NCI-H146 treated with DMSO at 0.1 percent for 48 hours (cell line): ENCODE data around the gene ZNF263.
A peak's percentile ranks its signal among the peaks of the same experiment; 100 is the strongest.

ENCODE experiments used
- DNase-seq: peaks from one replicate; lab custom pipeline; 2025; ENCODE audit not compliant: unreplicated experiment; lab: John Stamatoyannopoulos, UW

ZNF263 gene

DNA sequence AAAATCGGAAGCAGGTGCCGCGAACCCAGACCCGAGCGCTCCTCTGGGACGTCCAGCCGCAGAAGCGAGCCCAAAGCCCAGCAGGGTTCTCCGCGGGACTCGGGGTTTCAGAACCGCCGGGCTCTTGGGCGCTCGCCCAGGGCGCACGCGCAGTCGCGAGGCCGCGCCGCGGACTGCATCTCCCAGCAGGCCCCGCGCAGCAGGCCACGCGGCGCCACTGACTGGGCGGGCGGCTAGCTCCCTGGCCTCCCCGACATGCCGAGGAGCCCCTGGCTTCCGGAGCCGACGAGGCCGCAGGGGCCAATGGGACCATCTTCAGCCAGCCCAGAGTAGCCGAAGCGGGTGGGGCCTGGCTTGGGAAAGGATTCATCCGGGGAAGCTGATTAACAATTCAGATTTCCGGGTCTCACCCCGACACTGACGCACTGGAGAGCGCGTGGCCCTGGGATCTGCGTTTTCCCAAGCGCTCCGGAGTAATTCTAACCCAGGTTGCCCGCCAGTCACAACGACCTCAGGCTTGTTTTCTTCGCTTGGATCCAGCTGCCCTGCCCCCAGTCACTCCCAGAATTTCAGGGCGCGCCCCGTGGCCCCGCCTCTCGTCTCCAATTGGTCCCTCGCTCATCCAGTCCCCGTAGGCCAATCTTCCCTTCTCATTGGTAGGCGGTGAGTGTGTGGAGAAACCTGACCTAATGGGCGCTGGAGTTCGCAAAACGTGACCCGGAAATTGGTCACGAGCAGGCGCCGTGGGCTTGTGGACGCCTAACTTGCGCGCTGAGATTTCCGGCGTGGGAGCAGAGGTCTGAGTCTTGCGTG is at the start of gene ZNF263:
TSS of gene ZNF263 (plus strand) at position 762 of the 813 bp plus-strand sequence. CDS start 328 bp downstream, outside the sequence.
- DNase-seq: peak; percentile 99

DNA sequence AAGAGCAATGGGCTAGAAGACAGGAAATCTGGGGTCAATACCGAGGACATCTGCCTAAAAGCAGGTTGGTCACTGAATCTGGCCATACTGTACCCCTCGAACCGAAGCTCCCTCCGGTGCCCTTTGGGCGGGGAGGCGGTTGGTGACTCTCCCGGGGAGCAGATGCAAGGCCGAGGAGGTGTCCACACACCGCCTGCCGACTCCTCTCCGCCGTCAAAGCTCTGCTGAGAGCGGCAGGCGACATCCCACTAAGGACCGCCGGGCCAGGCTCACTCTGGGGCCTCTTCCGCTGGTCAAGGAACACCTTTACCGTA is 48.8 kb upstream of the ZNF263 start:
- DNase-seq: no peak

DNA sequence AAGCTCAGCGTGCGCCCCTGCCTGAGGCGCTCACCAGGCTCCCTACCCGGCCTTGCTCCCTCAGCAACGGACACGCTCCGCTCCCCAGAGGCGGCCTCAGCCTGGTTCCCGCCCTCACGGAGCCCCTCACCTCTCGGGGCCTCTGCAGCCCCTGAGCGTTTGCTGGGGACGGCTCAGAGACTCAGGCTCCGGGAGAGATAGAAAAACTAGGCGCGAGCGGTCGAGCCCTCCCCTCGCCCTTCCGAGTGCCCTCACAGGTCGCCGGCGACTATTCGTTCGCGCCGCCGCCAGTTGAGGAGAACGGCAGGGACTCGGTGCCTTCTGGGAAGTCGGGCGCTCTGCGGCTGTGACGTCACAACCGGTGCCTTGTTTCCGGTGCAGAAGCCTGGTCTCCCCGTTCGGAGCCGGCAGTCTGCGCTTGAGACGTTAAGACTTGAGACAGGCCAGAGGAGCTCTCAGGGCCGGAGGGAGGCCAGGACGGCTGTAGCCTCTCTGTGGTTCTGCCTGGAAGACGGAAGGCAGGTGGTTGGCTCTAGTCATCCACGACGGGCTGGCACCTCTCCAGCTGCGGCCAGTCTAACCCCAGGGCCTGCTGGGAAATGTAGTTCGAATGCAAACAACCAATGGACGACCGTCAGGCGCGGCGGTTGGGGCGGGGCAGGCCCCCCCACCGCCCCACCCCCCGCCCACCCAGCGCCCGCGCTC is 48.3 kb upstream of the ZNF263 start, which contains the start of gene ZNF200:
TSS of gene ZNF200 (minus strand) at position 302 of the 705 bp plus-strand sequence. CDS start 1,403 bp downstream, outside the sequence.
- DNase-seq: peak; percentile 88

DNA sequence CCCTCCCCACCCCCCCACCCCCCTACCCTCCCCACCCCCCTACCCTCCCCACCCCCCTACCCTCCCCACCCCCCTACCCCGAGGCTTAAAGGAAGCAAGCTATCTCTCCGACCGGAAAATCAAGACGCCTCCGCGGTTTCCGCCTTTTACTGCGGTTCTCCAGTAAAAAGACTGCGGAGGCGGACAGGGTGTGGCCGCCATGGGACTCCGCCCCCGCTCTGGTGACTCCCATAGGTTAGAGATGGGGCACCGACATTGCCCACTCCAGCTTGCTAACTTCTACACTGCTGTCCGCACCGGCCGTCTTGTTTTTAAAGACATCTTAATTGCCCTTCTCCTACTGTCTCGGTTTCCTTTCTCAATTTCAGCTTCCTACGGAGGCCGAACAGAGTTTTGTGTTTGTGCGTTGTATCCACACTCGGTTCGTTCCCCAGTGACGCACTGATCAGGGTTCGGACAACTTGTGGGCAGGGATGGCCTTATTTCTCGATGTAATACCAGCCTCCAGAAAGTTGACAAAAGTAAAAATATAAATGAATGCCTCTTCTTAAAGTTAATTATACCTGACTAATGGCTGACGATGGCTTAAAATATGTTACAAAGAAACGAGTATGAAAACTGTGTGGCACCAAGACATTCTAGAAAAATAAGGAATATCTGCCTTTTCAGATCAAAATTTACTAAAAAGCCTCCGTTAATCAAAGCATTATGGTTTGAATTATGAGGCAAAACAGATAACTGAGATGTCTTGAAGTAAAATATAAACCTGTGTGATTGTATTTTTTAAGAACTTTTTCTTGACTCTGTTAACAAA is 47.2 kb upstream of the ZNF263 start:
- no peak for DNase-seq

DNA sequence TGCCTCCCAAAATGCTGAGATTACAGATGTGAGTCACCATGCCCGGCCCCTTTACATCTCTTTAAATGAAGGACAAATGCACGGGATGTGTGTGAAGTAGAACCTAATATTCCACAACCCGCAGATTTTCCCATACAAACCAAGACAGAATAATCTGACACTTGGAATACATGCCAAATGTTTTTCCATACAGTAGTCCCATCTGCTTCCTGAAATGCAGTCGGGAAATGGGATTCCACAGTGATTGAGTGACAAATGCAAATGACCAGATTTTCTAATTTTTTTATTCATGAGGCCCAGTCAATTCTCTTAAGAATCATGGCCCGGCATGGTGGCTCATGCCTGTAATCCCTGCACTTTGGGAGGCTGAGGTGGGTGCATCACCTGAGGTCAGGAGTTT is 41.5 kb upstream of the ZNF263 start:
- no peak for DNase-seq

DNA sequence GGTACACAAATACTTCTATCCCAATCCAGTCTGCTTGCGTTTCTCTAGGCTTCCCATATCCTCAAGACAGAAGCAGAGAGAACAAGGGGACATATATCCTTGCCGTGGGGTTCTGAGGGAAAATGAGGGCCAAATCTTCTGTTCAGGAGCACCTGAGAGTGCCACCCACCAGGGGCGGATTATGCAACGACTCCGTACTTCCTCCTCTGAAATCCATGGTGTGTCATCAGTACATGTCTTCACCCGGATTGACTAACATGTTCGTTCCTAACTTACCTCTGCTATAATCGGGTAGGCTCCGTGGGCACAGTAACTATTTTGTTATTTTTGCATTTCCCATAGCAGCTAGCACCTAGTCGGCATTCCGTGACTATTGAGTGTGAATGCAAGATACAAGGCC is 40.6 kb upstream of the ZNF263 start:
- no peak for DNase-seq

DNA sequence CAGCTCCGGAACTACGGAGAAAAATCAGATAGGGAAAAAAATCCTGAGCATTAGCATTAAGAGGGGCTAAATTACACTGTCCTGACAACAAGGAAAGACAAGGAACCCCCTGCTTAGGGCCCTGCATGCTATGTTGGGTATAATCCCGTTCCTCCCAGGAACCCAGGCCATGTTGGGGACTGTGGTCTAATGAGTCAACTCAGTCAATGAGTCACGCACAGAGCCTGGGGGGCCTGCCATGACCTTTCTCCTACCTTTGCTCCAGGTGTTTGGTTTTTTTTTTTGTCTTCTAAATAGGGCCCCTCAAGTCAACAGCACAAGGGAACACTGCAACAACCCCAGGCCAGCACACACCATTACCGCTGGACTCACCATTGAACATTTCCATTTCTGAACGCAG is 39.4 kb upstream of the ZNF263 start:
- DNase-seq: no peak

DNA sequence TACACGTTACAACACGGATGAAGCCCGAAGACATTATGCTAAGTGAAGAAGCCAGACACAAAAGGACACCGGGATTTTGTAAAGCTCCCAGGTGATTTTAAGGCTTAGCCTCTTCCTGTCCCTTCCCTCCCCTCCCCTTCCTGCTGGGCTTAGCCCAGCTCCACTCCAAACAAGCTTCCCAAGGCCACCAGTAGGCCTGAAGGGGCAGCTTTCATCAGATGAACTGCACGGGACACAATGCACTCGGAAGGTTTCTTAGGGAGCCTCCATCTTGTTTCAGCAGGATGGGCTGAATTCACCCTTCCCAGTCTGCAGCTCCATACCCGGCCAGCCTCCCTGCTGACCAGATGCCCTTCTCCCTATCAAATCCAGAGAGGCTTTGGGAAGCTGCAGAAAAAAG is 37.3 kb upstream of the ZNF263 start:
- DNase-seq: no peak

DNA sequence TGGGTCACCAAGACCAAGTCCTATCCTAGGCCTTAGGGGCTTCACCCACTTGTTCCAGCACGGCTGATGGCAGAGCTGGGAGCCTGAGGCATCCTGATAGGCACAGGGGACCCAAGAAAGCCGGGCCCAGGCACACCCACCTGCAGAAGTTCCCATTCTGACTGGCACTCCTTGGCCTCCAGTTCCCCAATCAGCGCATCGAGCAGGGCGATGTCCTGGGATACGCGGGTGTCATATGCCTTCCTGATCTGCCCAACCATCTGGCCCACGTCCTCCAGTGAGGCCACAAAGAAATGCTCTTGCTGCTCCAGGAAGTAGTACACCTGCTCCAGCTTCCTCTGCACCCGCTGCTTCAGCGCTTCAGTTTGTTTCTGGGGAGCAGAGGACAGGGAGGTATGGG is 36.4 kb upstream of the ZNF263 start:
- DNase-seq: no peak

DNA sequence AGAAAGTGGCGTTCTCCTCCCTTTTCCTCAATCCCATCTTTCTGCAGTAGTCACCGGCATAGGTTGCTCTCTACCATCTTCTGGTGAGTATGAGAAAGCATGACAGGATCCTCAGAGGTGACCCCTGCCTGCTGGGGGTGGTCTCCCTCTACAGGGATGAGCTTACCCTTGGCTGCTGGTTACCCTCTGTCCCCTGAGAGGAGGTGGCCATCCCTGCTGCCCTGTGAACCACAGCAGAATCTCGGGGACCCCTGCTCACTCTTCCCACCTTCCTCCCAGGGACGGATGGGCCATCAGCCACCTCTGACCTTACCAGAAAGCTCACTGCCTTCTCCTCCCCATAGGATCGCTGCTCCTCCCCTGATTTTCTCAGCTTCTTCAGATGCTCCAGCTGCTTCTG is 34.7 kb upstream of the ZNF263 start:
- no peak for DNase-seq

DNA sequence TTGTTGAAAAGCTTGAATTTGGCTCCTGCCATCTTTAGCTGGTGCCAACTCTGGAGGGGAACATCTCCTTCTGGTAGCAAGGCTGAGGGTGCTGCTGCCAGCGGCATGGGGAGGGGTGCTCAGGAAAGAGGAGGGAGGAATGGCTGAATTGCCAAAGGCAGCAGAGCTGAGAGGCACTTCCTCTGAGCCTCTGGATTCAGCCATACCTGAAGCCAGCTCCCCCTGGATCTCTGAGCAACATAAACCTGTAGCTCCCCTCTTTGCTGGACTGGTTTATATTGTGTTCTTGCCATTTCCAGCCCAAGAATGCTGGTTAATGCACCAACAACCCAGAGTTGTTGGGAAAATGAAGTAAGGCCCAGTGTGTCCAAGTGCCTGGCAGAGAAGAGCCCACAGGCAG is 34.3 kb upstream of the ZNF263 start:
- no peak for DNase-seq

DNA sequence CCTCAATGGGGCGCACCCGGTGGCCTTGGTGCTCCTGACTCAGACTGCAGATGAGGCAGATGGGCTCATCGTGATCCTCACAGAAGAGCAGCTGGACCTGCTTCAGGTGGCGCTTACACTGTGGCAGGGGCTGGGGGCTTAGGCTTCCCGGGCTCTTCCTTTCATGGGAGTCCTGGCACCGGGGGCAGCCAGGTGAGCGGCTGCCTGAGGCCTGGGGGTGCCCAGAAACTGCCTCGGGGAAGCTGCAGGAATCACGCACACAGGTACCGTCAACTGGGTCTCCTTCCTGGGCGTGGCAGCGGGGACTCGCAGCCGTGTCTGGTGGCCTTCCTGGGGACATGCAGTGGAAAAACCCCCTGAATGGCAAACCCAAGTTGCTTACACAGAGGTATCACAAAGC is 33.8 kb upstream of the ZNF263 start:
- DNase-seq: no peak

DNA sequence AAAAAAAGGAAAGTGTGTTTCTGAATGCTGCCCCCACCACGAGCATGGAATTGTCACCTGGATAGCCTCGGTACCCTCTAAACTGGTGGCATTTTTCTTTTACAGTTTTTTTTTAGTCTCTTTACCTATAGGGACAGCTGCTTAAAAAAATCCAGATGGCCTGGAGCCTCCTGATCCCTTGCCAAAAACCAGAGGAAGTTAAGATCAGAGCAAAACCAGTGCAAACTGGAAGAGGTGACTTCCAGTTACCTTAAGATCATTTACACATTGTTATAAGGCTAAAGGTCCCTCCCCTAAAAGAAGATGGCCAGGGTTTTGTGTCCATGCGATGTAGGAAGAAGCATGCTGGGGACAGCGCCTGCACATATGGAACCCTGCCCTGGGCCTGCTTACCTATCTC is 30.3 kb upstream of the ZNF263 start:
- no peak for DNase-seq

DNA sequence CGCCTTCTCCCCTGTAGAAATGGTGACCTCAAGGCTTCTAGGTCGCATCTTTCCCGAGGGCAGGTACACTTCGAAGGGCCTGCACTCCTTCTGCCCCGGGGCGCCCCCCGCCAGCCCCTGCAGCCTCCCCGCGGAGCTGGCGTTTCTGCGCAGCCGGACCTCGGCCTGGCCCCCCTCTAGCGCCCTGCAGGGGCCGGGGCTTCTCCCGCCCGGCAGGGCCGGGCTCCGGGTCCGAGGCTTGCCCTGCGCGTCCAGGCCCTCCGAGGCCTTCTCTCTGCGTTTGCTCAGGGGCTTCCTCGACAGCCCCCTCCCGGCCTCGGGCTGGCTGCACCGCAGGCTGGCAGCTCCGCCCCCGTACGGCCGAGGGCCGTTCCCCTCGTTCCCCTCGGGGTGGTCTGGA is 29.0 kb upstream of the ZNF263 start:
- DNase-seq: no peak

DNA sequence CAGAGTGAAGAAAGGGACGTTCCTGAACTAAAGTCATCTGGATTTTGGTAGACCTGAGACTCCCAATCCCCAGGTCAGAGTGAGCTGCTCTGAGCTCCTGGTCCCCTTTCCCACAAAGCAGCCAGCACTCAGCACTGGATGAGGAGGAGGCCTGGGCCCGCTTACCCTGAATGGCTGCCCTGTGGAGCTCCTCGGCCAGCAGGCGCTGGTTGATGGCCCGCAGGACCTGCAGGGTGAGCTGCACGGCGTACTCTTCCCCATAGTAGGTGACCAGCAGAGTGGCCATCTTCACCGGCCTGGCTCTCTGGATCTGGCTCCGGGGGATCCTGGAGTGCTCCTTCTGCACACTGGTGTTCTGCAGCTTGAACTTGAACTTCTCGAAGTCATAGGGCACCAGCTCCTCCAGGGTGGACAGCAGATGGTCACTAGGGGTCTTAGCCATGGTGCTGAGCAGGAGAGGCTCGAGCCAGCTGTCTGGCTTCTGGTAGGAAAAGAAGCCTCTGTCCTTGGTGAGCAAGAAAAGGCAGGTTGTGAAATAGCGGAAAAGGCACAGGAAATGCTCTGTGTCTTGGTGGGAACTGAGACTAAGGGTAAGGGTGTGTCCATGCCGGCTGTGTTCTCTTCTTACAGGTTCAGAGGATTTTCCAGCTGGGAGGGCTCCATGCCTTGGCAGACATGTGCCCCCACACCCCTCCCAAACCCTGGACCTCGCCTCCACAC is 27.0 kb upstream of the ZNF263 start, which contains the start of gene MEFV:
TSS of gene MEFV (minus strand) at position 488 of the 720 bp plus-strand sequence. CDS start at position 442, 46 bp downstream.
- no peak for DNase-seq

DNA sequence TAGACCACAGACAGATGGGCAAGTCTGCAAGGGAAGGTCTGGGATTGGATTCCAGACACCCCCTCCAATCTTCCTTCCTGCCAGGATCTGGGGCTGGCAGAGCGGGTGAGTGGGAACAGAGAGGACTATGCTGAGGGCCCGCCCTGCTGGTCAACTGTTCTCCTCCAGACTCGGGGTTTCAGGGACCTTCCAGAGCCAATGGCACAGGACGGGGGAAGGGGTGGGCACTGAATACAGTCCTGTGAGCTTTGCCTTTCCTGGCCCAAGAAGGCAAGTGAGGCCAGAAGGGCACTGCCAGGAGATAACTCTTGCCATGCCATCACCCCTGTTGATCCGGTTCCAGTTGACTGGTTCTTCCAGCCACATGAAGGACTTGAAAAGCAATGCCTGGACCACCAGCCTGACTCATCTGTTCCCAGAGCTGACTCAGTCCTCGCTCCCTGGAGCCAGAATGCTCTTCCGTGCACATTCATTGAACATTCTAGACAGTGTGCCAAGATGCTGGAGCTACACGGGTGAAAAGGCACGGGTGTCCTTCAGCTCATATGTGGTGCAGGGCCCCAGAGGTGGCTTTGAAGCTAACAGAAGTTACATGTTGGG is 26.3 kb upstream of the ZNF263 start:
- no peak for DNase-seq

DNA sequence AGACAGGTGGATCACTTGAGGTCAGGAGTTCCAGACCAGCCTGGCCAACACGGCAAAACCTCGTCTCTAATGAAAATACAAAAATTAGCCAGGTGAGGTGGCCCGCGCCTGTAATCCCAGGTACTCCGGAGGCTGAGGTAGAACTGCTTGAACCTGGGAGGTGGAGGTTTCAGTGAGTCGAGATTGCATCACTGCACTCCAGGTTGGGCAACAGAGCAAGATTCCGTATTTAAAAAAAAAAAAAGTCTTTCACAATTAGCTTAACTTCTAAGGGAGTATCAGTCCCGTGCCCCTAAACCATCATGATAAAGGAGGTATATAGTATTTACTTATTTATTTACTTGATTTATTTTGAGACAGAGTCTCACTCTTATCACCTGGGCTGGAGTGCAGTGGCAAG is 23.5 kb upstream of the ZNF263 start:
- no peak for DNase-seq

DNA sequence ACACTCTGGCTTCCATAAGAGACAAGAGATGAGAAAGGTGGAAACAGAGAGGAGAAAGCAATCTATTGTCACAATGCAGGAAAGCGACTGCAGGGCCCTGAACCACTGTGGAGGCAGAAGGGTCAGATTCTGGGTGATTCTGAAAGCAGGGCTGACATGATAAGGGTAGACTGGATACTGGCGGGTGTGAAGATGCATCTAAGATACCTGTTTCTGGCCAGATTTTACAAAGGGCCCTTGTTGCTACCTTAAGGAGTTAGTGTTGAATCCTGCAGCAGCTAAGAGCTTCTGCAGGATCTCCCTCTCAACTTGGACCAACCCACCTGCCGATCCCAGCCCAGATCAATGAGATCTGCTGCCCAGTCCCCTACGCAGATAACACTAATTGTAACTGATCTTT is 20.8 kb upstream of the ZNF263 start:
- no peak for DNase-seq

DNA sequence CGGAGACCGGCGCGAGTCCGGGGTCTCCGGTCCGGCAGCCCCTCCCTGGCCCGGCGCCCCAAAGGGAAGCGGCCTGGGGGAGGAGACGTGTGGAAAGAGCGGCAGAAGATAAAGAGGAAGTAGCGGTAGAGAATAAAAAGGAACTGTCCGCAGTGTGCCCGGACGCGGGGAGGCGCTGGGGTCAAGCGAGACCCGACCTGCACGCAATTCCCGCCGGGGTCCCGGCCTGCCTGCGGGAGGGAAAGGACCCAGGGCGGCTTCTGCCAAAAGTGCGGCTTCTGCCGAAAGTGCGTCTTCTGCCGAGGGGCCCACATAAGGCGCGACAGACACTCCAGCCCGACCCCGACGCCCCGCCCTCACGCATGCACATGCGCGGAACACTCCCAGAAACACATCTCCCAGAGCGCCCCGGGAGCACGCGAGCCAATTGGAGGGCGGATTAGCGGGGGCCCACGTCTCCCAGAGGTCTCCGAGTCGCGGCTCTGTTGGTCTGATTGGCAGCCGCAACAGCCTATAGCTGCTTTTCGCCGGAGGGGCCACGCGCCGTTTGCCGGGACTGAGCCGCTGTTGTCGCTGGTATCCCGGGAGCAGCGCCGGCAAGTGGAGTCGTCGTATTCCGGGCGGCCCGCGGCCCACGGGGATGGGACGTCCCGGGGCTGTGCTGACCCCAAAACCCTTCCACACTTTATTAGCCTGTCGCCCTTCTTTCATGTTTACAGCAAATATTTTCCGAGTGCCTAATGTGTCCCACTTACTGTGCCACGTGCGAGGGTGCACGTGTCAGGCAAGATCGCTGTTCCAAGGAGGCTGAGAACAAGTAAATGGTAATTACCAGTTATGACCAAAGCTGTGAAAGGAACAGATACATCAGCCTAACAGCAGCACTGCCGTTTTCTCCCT is 18.9 kb upstream of the ZNF263 start:
- DNase-seq: peak; percentile 97
